ENCODE data around the gene PTPN21. TPM values are rescaled to one million over a fixed set of nuclear protein-coding genes. Genes with fewer than 3 reads are reported as not detected.

Gene PTPN21
- 0.32 and 0.34 TPM in 2 replicates for total RNA-seq

DNA sequence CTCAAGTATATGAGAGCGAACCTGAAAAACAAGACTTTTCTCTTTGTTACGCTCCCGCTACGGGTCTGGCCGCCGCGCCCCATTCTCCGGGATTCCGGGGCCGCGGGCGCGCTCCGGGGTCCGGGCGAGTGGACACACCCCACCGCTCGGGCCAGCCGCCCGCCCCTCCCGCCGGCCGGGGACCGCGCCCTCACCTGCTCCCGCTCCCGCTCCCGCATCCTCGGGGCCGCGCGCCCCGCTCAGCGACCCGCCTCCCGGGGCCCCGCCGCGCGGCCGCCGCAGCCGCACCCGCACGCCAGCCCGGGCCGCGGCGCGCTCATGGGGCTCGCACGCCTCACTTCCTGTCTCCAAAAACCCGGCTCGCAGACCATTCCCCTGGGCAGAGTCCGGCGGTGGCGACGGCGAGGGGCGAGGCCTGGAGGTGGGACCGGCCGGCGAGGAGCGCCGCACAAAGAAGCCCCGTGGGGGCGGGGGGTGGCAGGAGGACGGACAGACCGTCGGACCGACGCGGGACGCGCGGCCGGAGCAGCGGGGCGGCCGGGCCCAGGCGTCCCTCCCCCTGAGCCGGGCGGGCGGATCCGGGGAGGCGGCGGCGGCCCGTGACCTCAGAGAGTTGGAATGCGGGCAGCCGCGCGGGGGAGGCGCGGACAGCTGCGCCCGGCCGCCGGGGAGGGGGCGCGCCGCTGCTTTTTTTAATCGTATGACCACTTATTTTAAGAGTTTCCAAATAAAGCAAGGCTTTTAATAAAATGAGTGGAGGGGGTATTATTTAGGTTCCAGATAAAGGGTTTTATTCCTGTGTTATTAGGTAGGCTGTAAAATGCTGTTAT lies at the start of gene PTPN21:
Gene PTPN21 (minus strand): TSS at position 551 of the 830 bp plus-strand sequence. CDS start 4,590 bp downstream, outside the sequence.
- peaks cover 32% of the 10 kb centered on the region for H3K4me1 Mint-ChIP-seq (ENCODE audit: low read depth)
- peak within 1 kb of the TSS; percentile 75 for H3K4me3 Mint-ChIP-seq (ENCODE audit: low read depth)
- H3K27me3 Mint-ChIP-seq (ENCODE audit: low read depth) = peaks cover 46% of the 10 kb centered on the region
- no peaks in the 10 kb centered on the region for H3K9me3 Mint-ChIP-seq
- no peaks in the 10 kb centered on the region for H3K36me3 Mint-ChIP-seq (ENCODE audit: low read depth)
- H3K27ac Mint-ChIP-seq = no peak within 1 kb of the TSS
- intact Hi-C loops (cut with micrococcal nuclease) = loop anchor here (5.0 kb wide), 1 partner anchor 238 kb away; the partner anchor contains the start of gene EML5
- no peak for DNase-seq (ENCODE audit: low spot score)

DNA sequence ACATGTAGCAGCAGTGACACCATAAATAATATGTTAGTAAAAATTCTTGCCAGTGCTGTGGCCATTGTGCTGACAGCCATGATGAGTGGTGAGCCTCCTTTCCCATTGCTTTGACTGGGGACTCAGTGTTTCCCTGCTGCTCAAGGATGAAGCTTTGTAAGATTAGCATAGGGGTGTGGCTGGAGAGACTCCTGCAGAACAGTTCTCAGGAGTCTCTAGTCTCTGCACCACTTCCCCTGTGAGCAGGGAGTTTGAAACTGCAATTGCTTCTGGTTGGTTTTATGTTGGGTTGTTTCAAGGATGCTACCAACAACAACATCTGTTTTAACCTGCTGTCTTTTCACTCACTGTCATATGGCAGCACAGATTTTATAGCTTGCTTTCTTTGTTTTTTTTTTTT lies 49.4 kb upstream of the PTPN21 start:
- Mint-ChIP-seq H3K27me3 (ENCODE audit: low read depth) (no peaks in the 10 kb centered on the region), H3K36me3 (ENCODE audit: low read depth) (peaks cover 79% of the 10 kb centered on the region), H3K4me3 (ENCODE audit: low read depth) (no peak overlapping the region), H3K27ac (peak overlapping the region; percentile 20), H3K9me3 (no peaks in the 10 kb centered on the region), H3K4me1 (ENCODE audit: low read depth) (peaks cover 27% of the 10 kb centered on the region)
- intact Hi-C loops (cut with micrococcal nuclease) = loop anchor here (5.0 kb wide), 1 partner anchor 112 kb away; no protein-coding TSS in a partner anchor
- no peak for DNase-seq (ENCODE audit: low spot score)

DNA sequence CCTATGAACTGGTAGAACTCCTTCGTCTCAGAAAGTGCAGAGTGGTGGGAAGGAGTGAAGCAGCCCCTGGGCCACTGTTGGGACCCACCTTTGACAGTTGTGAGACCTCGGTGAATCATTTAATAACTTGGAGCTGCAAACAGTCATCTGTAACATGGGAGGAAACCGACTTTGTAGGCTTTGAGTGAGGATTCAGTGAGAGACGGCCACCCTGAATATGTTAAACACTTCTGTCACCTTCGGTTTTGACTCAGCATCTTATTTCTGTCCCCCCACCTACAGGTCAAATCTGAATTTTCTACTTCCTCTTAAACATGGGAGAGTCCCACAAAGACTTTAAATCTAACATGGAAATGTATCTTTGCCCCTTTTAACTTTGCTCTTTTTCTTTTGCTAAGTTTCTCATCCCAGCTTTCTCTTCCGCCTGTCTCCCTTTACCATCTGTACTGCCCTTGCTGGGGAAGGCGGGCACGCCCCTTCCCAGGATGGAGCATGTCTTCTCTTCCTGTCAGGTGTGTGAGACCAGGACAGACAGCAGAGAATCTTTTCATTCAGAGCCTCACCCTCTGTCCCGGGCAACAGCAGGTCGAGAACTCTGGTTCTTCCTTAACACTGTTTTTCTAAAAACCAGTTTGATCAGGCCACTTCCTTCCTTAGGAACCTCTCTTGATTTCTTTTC lies 45.1 kb upstream of the PTPN21 start:
- H3K36me3 Mint-ChIP-seq (ENCODE audit: low read depth) = peaks cover 77% of the 10 kb centered on the region
- intact Hi-C loops (cut with micrococcal nuclease) = loop anchor here (5.0 kb wide), 2 partner anchors 38 to 108 kb away; partner anchors contain the start of gene ZC3H14

DNA sequence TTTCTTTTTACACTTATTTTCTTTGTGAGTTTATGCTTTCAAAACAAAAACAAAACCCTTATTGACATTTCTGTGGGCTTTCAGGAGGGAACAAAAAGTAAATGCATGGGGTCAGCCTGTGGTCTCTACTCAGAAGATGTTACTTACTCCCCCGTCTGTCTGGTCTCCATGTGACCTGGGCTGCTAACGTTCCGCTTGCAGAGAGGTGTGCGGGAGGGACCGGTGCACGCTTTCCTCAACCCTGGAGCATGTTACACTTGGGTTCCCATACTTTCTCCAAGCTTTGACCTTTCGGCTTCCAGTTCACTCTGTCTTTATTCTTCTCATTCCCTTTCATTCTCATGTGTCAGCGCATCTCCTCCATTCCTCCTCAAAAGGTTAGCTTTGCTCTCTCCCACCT lies 44.5 kb upstream of the PTPN21 start:
- H3K36me3 Mint-ChIP-seq (ENCODE audit: low read depth) = peaks cover 77% of the 10 kb centered on the region

More for the DNA sequence above, 45.1 kb upstream of the PTPN21 start:
- H3K4me3 Mint-ChIP-seq (ENCODE audit: low read depth) = peak overlapping the region; percentile 56
- H3K27ac Mint-ChIP-seq = peak overlapping the region; percentile 80
- peaks cover 44% of the 10 kb centered on the region for H3K4me1 Mint-ChIP-seq (ENCODE audit: low read depth)
- H3K9me3 Mint-ChIP-seq = no peaks in the 10 kb centered on the region
- DNase-seq (ENCODE audit: low spot score) = no peak
- H3K27me3 Mint-ChIP-seq (ENCODE audit: low read depth) = no peaks in the 10 kb centered on the region

DNA sequence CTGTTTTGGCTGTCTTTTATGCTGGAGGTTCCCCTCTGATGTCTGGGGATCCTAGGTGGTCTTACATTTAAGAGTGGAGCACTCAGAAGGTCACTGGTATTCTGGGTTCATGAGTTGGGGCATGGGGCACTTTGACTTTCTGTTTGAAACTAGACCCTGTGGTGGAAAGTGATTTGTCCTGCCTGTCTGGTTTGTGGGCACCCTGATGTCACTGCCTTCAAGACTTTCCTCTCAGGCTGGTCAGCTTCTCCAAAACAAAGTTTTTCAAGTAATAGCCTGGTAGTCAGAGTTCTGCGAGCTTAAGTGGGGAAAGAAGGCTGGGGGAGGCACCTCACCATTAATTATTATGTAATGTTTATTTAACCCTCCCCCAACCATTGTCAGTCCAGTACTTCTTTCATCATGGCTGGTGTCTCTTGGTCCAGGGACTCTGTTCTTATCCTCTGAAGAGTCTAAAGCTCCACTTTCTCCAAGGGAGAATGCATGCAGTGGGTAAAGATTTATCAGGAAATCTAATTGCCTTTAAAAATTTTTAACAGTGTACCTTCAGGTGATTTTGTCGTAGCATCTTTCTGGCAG lies 43.4 kb upstream of the PTPN21 start:
- intact Hi-C loops (cut with micrococcal nuclease) = loop anchor here (5.0 kb wide), 1 partner anchor 36 kb away; the partner anchor contains the start of gene ZC3H14
- no peaks in the 10 kb centered on the region for H3K27me3 Mint-ChIP-seq (ENCODE audit: low read depth)
- H3K36me3 Mint-ChIP-seq (ENCODE audit: low read depth) = peaks cover 76% of the 10 kb centered on the region
- H3K4me1 Mint-ChIP-seq (ENCODE audit: low read depth) = peaks cover 35% of the 10 kb centered on the region
- H3K4me3 Mint-ChIP-seq (ENCODE audit: low read depth) = no peak overlapping the region
- no peak for DNase-seq (ENCODE audit: low spot score)
- H3K9me3 Mint-ChIP-seq = no peaks in the 10 kb centered on the region
- H3K27ac Mint-ChIP-seq = peak overlapping the region; percentile 40

More for the DNA sequence above, 44.5 kb upstream of the PTPN21 start:
- peak overlapping the region; percentile 53 for H3K4me3 Mint-ChIP-seq (ENCODE audit: low read depth)
- H3K9me3 Mint-ChIP-seq = no peaks in the 10 kb centered on the region
- H3K27me3 Mint-ChIP-seq (ENCODE audit: low read depth) = no peaks in the 10 kb centered on the region
- DNase-seq (ENCODE audit: low spot score) = no peak
- intact Hi-C loops (cut with micrococcal nuclease) = loop anchor here (5.0 kb wide), 1 partner anchor 37 kb away; the partner anchor contains the start of gene ZC3H14
- peak overlapping the region; percentile 80 for H3K27ac Mint-ChIP-seq
- H3K4me1 Mint-ChIP-seq (ENCODE audit: low read depth) = peaks cover 44% of the 10 kb centered on the region

DNA sequence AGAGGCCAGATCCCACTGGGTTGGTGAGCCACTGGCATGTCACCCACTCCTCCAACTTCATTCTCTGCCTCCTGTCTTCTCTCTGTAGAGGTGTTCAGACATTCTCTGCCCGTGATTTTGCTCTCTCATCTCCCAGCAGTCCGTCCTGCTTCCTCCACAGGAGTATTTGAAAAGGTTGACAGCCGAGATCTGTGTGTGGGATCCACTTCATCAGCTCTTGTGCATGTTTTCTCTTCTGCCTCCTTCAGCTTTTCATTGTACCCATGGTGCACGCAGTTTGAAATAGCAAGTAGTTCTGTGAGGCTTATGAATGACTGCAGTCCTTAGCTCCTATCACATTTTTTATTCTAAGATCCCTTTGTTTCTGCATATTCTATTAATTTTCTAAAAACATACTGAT lies 42.8 kb upstream of the PTPN21 start:
- peaks cover 76% of the 10 kb centered on the region for H3K36me3 Mint-ChIP-seq (ENCODE audit: low read depth)

DNA sequence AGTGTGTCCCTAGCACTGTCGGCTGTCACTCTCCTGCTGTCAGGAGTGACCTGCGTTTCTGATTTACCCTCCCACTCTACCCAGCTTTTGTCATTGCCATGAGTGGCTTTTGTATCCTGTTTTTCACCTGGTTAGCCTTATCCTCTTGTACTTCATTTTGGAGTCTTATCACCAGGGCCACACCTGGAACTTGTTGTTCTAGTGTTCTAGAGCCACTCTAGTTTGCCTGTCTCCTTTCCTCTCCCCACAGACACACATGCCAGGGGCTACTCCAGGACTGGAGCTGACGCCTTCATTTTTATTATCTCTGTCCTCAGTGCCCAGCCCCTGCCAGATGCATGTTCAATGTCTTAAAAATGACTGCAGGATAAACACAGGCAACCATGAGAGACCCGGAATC lies 42.2 kb upstream of the PTPN21 start:
- H3K27ac Mint-ChIP-seq = no peak overlapping the region
- no peak for DNase-seq (ENCODE audit: low spot score)
- H3K9me3 Mint-ChIP-seq = no peaks in the 10 kb centered on the region
- H3K4me1 Mint-ChIP-seq (ENCODE audit: low read depth) = peaks cover 33% of the 10 kb centered on the region
- H3K36me3 Mint-ChIP-seq (ENCODE audit: low read depth) = peaks cover 73% of the 10 kb centered on the region
- H3K4me3 Mint-ChIP-seq (ENCODE audit: low read depth) = no peak overlapping the region
- no peaks in the 10 kb centered on the region for H3K27me3 Mint-ChIP-seq (ENCODE audit: low read depth)
- intact Hi-C loops (cut with micrococcal nuclease) = loop anchor here (5.0 kb wide), 1 partner anchor 35 kb away; the partner anchor contains the start of gene ZC3H14

More for the DNA sequence above, 42.8 kb upstream of the PTPN21 start:
- Mint-ChIP-seq H3K4me3 (ENCODE audit: low read depth) (no peak overlapping the region), H3K4me1 (ENCODE audit: low read depth) (peaks cover 34% of the 10 kb centered on the region), H3K27me3 (ENCODE audit: low read depth) (no peaks in the 10 kb centered on the region), H3K9me3 (no peaks in the 10 kb centered on the region), H3K27ac (no peak overlapping the region)
- DNase-seq (ENCODE audit: low spot score) = no peak
- intact Hi-C loops (cut with micrococcal nuclease) = loop anchor here (5.0 kb wide), 1 partner anchor 35 kb away; the partner anchor contains the start of gene ZC3H14

DNA sequence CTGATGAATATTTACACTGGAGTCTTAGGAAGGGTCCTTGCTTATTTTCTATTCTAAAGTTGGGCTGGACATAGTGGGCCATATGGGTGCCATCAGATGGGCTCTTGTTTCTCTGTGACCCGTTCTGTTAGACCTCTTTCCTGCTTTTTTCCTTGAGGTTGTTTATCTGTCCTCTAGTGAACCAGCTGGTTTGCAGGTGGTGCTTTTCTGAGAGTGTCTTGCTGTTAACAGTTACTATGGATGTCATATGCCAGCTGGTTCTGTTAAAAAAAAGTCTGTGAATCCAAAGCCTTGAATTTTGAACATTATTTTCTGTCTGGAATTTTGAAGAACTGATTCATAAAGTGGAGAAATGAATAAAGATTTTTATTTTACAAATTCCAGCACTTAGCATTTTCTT lies 37.2 kb upstream of the PTPN21 start:
- Mint-ChIP-seq H3K27me3 (ENCODE audit: low read depth) (no peaks in the 10 kb centered on the region), H3K9me3 (no peaks in the 10 kb centered on the region), H3K4me3 (ENCODE audit: low read depth) (no peak overlapping the region), H3K4me1 (ENCODE audit: low read depth) (peaks cover 5% of the 10 kb centered on the region), H3K36me3 (ENCODE audit: low read depth) (peaks cover 69% of the 10 kb centered on the region), H3K27ac (no peak overlapping the region)
- no peak for DNase-seq (ENCODE audit: low spot score)
- intact Hi-C loops (cut with micrococcal nuclease) = no loop called here

DNA sequence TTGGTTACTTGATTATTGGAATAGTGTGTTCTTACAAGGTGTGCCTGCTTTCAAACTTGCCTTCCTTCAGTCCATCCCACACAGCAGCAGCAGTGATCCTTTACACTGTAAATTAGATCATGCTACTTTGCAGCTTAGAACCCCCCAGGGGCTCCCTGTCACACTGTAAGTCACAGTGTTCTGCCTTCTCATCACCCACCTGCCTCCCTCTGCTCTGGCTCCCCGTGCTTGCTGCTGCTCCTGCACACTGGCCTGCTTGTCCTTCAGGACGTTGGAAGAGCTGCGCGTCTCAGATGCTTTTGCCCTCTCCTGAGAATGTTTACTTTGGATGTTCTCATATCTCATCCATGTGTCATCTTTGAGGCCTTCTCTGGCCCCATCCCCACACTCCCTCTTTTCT lies 35.4 kb upstream of the PTPN21 start:
- Mint-ChIP-seq H3K4me1 (ENCODE audit: low read depth) (no peaks in the 10 kb centered on the region), H3K36me3 (ENCODE audit: low read depth) (peaks cover 75% of the 10 kb centered on the region), H3K9me3 (peaks cover 6% of the 10 kb centered on the region), H3K27ac (no peak overlapping the region), H3K27me3 (ENCODE audit: low read depth) (no peaks in the 10 kb centered on the region), H3K4me3 (ENCODE audit: low read depth) (no peak overlapping the region)
- intact Hi-C loops (cut with micrococcal nuclease) = no loop called here
- no peak for DNase-seq (ENCODE audit: low spot score)

DNA sequence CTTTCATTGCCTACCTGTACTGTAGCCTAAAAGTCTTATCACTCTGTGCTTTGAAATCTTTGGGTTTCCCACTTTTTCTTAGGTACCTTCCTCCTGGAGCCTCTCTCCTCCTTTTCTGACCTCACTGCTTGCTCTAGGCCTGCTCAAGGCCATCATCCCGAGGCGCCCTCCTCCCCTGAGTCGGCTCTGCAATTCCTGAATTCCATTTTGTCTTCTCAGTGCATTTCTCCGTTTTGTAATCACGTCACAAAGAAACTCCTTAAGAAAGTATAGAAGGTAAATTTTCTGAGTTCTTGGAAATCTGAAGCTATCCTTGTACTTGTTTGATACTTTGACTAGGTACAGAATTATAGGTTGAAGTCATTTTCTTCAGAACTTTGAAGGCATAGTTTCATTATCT lies 33.3 kb upstream of the PTPN21 start:
- intact Hi-C loops (cut with micrococcal nuclease) = no loop called here
- H3K9me3 Mint-ChIP-seq = peaks cover 6% of the 10 kb centered on the region
- DNase-seq (ENCODE audit: low spot score) = no peak
- H3K27ac Mint-ChIP-seq = no peak overlapping the region
- peaks cover 73% of the 10 kb centered on the region for H3K36me3 Mint-ChIP-seq (ENCODE audit: low read depth)
- no peaks in the 10 kb centered on the region for H3K4me1 Mint-ChIP-seq (ENCODE audit: low read depth)
- no peak overlapping the region for H3K4me3 Mint-ChIP-seq (ENCODE audit: low read depth)
- H3K27me3 Mint-ChIP-seq (ENCODE audit: low read depth) = no peaks in the 10 kb centered on the region

DNA sequence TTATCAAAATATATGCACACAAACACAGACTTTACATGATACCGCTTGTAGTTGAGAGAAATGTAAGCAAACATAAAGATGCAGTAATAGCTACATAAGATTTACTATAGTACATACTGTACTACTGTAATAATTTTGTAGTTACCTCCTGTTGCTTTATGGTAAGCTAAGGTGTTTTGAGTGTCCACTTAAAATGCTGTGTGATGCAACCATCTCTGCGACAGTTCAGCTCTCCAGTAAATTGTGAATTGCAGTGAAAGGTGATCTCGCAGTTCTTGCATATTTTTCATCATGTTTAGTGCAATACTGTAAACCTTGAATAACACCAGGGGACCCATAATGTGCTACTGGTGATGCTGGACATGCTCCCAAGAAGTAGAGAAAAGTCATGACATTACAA lies 29.6 kb upstream of the PTPN21 start:
- no peaks in the 10 kb centered on the region for H3K27me3 Mint-ChIP-seq (ENCODE audit: low read depth)
- no peak overlapping the region for H3K27ac Mint-ChIP-seq
- H3K4me3 Mint-ChIP-seq (ENCODE audit: low read depth) = no peak overlapping the region
- H3K36me3 Mint-ChIP-seq (ENCODE audit: low read depth) = peaks cover 69% of the 10 kb centered on the region
- no peak for DNase-seq (ENCODE audit: low spot score)
- H3K9me3 Mint-ChIP-seq = peaks cover 6% of the 10 kb centered on the region
- intact Hi-C loops (cut with micrococcal nuclease) = no loop called here
- H3K4me1 Mint-ChIP-seq (ENCODE audit: low read depth) = no peaks in the 10 kb centered on the region

DNA sequence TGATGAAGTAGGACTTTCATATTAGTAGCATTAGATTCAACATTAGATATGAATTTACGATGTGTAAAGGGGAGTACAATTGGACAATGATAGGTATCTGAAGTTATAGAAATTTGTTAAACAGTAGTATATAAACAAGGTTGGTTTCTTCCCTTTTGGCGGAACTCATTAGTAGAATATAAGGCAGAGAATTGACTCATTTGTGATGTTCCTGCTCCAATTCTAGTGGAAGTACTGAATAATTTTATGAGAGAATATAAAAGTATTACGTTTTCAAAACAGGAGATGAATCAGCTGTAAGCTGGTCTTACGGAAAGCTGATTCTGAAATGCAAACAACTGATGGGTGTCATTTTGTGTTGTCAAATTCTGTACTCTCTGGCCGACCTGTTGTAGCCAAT lies 21.4 kb upstream of the PTPN21 start:
- DNase-seq (ENCODE audit: low spot score) = no peak
- intact Hi-C loops (cut with micrococcal nuclease) = no loop called here
- Mint-ChIP-seq H3K4me1 (ENCODE audit: low read depth) (no peaks in the 10 kb centered on the region), H3K9me3 (no peaks in the 10 kb centered on the region), H3K27me3 (ENCODE audit: low read depth) (no peaks in the 10 kb centered on the region), H3K4me3 (ENCODE audit: low read depth) (no peak overlapping the region), H3K36me3 (ENCODE audit: low read depth) (peaks cover 75% of the 10 kb centered on the region), H3K27ac (no peak overlapping the region)
